ENCODE data around the gene HDAC6.
A peak's percentile ranks its signal among the peaks of the same experiment; 100 is the strongest.
"Not testable (repeated sequence)": the region's sequence is repeated elsewhere in the genome, so short reads cannot be mapped to it uniquely, and the experiment has no call there.

HDAC6 gene

GRCh38 chrX:48802089-48802904 lies 430 bp downstream of the HDAC6 start:
- peak overlapping the region; percentile 51 for H2AFZ ChIP-seq (ENCODE audit: low read length, unreplicated experiment)
- H3K36me3 ChIP-seq (ENCODE audit: insufficient read depth, low read length), result no peaks in the 10 kb centered on the region
- no peaks in the 10 kb centered on the region for H3K79me2 ChIP-seq (ENCODE audit: control insufficient read depth, insufficient read depth, low read length, unreplicated experiment)
- peak overlapping the region; percentile 95 for H3K27ac ChIP-seq (ENCODE audit: low read depth, low read length)
- H3K4me3 ChIP-seq (ENCODE audit: low read depth, low read length), result peak overlapping the region; percentile 81
- H3K27me3 ChIP-seq (ENCODE audit: insufficient read depth, low read length), result no peaks in the 10 kb centered on the region
- H3K4me1 ChIP-seq (ENCODE audit: control insufficient read depth, insufficient read depth, low read length, unreplicated experiment), result peaks cover 7% of the 10 kb centered on the region

GRCh38 chrX:48802905-48803200 lies 986 bp downstream of the HDAC6 start:
- peak overlapping the region; percentile 81 for H3K4me3 ChIP-seq (ENCODE audit: low read depth, low read length)
- H3K79me2 ChIP-seq (ENCODE audit: control insufficient read depth, insufficient read depth, low read length, unreplicated experiment), result no peaks in the 10 kb centered on the region
- peak overlapping the region; percentile 95; the same call in 1 of the 2 replicates for H3K27ac ChIP-seq (ENCODE audit: low read depth, low read length)
- H3K4me1 ChIP-seq (ENCODE audit: control insufficient read depth, insufficient read depth, low read length, unreplicated experiment), result peaks cover 7% of the 10 kb centered on the region
- H3K27me3 ChIP-seq (ENCODE audit: insufficient read depth, low read length), result no peaks in the 10 kb centered on the region
- no peaks in the 10 kb centered on the region for H3K36me3 ChIP-seq (ENCODE audit: insufficient read depth, low read length)
- H2AFZ ChIP-seq (ENCODE audit: low read length, unreplicated experiment), result no peak overlapping the region

- Histone ChIP-seq H3K4me3 (ENCODE audit: low read depth, low read length) (no peak overlapping the region), H3K79me2 (ENCODE audit: control insufficient read depth, insufficient read depth, low read length, unreplicated experiment) (no peaks in the 10 kb centered on the region), H3K4me1 (ENCODE audit: control insufficient read depth, insufficient read depth, low read length, unreplicated experiment) (no peaks in the 10 kb centered on the region), H3K36me3 (ENCODE audit: insufficient read depth, low read length) (no peaks in the 10 kb centered on the region), H3K27me3 (ENCODE audit: insufficient read depth, low read length) (no peaks in the 10 kb centered on the region), H2AFZ (ENCODE audit: low read length, unreplicated experiment) (no peak overlapping the region), H3K27ac (ENCODE audit: low read depth, low read length) (no peak overlapping the region)
These were observed 4.2 kb downstream of the HDAC6 start for GRCh38 chrX:48806081-48806480.

- Histone ChIP-seq H3K79me2 (ENCODE audit: control insufficient read depth, insufficient read depth, low read length, unreplicated experiment) (no peaks in the 10 kb centered on the region), H3K27me3 (ENCODE audit: insufficient read depth, low read length) (no peaks in the 10 kb centered on the region), H3K27ac (ENCODE audit: low read depth, low read length) (no peak overlapping the region), H3K4me1 (ENCODE audit: control insufficient read depth, insufficient read depth, low read length, unreplicated experiment) (no peaks in the 10 kb centered on the region), H3K36me3 (ENCODE audit: insufficient read depth, low read length) (no peaks in the 10 kb centered on the region), H3K4me3 (ENCODE audit: low read depth, low read length) (no peak overlapping the region), H2AFZ (ENCODE audit: low read length, unreplicated experiment) (no peak overlapping the region)
These were observed 11.8 kb downstream of the HDAC6 start for GRCh38 chrX:48813644-48814043.

- no peak overlapping the region for H3K27ac ChIP-seq (ENCODE audit: low read depth, low read length)
- no peaks in the 10 kb centered on the region for H3K4me1 ChIP-seq (ENCODE audit: control insufficient read depth, insufficient read depth, low read length, unreplicated experiment)
- H3K27me3 ChIP-seq (ENCODE audit: insufficient read depth, low read length), result no peaks in the 10 kb centered on the region
- no peak overlapping the region for H3K4me3 ChIP-seq (ENCODE audit: low read depth, low read length)
- no peaks in the 10 kb centered on the region for H3K79me2 ChIP-seq (ENCODE audit: control insufficient read depth, insufficient read depth, low read length, unreplicated experiment)
- no peak overlapping the region for H2AFZ ChIP-seq (ENCODE audit: low read length, unreplicated experiment)
- no peaks in the 10 kb centered on the region for H3K36me3 ChIP-seq (ENCODE audit: insufficient read depth, low read length)
These were observed 12.9 kb downstream of the HDAC6 start for GRCh38 chrX:48814722-48815121.

- Histone ChIP-seq H3K27ac (ENCODE audit: low read depth, low read length) (no peak overlapping the region), H3K79me2 (ENCODE audit: control insufficient read depth, insufficient read depth, low read length, unreplicated experiment) (no peaks in the 10 kb centered on the region), H3K27me3 (ENCODE audit: insufficient read depth, low read length) (no peaks in the 10 kb centered on the region), H2AFZ (ENCODE audit: low read length, unreplicated experiment) (no peak overlapping the region), H3K4me3 (ENCODE audit: low read depth, low read length) (no peak overlapping the region), H3K4me1 (ENCODE audit: control insufficient read depth, insufficient read depth, low read length, unreplicated experiment) (no peaks in the 10 kb centered on the region), H3K36me3 (ENCODE audit: insufficient read depth, low read length) (no peaks in the 10 kb centered on the region)
These were observed 13.4 kb downstream of the HDAC6 start for GRCh38 chrX:48815266-48815665.

GRCh38 chrX:48816014-48816810 lies 14.3 kb downstream of the HDAC6 start:
- Histone ChIP-seq H3K36me3 (ENCODE audit: insufficient read depth, low read length) (no peaks in the 10 kb centered on the region), H3K4me3 (ENCODE audit: low read depth, low read length) (no peak overlapping the region), H2AFZ (ENCODE audit: low read length, unreplicated experiment) (no peak overlapping the region), H3K4me1 (ENCODE audit: control insufficient read depth, insufficient read depth, low read length, unreplicated experiment) (no peaks in the 10 kb centered on the region), H3K27ac (ENCODE audit: low read depth, low read length) (no peak overlapping the region), H3K27me3 (ENCODE audit: insufficient read depth, low read length) (no peaks in the 10 kb centered on the region), H3K79me2 (ENCODE audit: control insufficient read depth, insufficient read depth, low read length, unreplicated experiment) (no peaks in the 10 kb centered on the region)

GRCh38 chrX:48818098-48818497 lies 16.2 kb downstream of the HDAC6 start:
- H3K27ac ChIP-seq (ENCODE audit: low read depth, low read length), result no peak overlapping the region
- H3K79me2 ChIP-seq (ENCODE audit: control insufficient read depth, insufficient read depth, low read length, unreplicated experiment), result no peaks in the 10 kb centered on the region
- no peak overlapping the region for H3K4me3 ChIP-seq (ENCODE audit: low read depth, low read length)
- no peaks in the 10 kb centered on the region for H3K27me3 ChIP-seq (ENCODE audit: insufficient read depth, low read length)
- H2AFZ ChIP-seq (ENCODE audit: low read length, unreplicated experiment), result no peak overlapping the region
- H3K4me1 ChIP-seq (ENCODE audit: control insufficient read depth, insufficient read depth, low read length, unreplicated experiment), result no peaks in the 10 kb centered on the region
- H3K36me3 ChIP-seq (ENCODE audit: insufficient read depth, low read length), result no peaks in the 10 kb centered on the region

- no peak overlapping the region for H3K4me3 ChIP-seq (ENCODE audit: low read depth, low read length)
- H3K27me3 ChIP-seq (ENCODE audit: insufficient read depth, low read length), result no peaks in the 10 kb centered on the region
- H3K27ac ChIP-seq (ENCODE audit: low read depth, low read length), result no peak overlapping the region
- no peak overlapping the region for H2AFZ ChIP-seq (ENCODE audit: low read length, unreplicated experiment)
- H3K4me1 ChIP-seq (ENCODE audit: control insufficient read depth, insufficient read depth, low read length, unreplicated experiment), result no peaks in the 10 kb centered on the region
- H3K79me2 ChIP-seq (ENCODE audit: control insufficient read depth, insufficient read depth, low read length, unreplicated experiment), result no peaks in the 10 kb centered on the region
- H3K36me3 ChIP-seq (ENCODE audit: insufficient read depth, low read length), result no peaks in the 10 kb centered on the region
These were observed 17.0 kb downstream of the HDAC6 start for GRCh38 chrX:48818866-48819265.

- H3K27me3 ChIP-seq (ENCODE audit: insufficient read depth, low read length); H3K4me3 ChIP-seq (ENCODE audit: low read depth, low read length); H3K4me1 ChIP-seq (ENCODE audit: control insufficient read depth, insufficient read depth, low read length, unreplicated experiment); H3K36me3 ChIP-seq (ENCODE audit: insufficient read depth, low read length); H2AFZ ChIP-seq (ENCODE audit: low read length, unreplicated experiment); H3K27ac ChIP-seq (ENCODE audit: low read depth, low read length); H3K79me2 ChIP-seq (ENCODE audit: control insufficient read depth, insufficient read depth, low read length, unreplicated experiment): not testable (repeated sequence)
These were observed 17.5 kb downstream of the HDAC6 start for GRCh38 chrX:48819394-48819793.

- Histone ChIP-seq H3K27me3 (ENCODE audit: insufficient read depth, low read length) (no peaks in the 10 kb centered on the region), H3K79me2 (ENCODE audit: control insufficient read depth, insufficient read depth, low read length, unreplicated experiment) (no peaks in the 10 kb centered on the region), H3K36me3 (ENCODE audit: insufficient read depth, low read length) (no peaks in the 10 kb centered on the region), H2AFZ (ENCODE audit: low read length, unreplicated experiment) (no peak overlapping the region), H3K4me1 (ENCODE audit: control insufficient read depth, insufficient read depth, low read length, unreplicated experiment) (no peaks in the 10 kb centered on the region), H3K27ac (ENCODE audit: low read depth, low read length) (no peak overlapping the region), H3K4me3 (ENCODE audit: low read depth, low read length) (no peak overlapping the region)
These were observed 21.2 kb downstream of the HDAC6 start for GRCh38 chrX:48823053-48823452.

All from ACC112 (cell line).